HepG2 (cell line): ENCODE data around the gene WWC2. TPM values are rescaled to one million over a fixed set of nuclear protein-coding genes. Genes with fewer than 3 reads are reported as not detected.

ENCODE experiments used
- ATAC-seq: fragments of 200-7000 bp; cut with Tn5 transposase; 3 replicates; pipeline ENCODE4 v1.9.1; 2020; ENCODE audit warnings: mild to moderate bottlenecking, moderate library complexity
- BruUV-seq: library from RNA; stranded (reverse); fragments of 400-500 nt; replicated peaks from 2 replicates; lab custom pipeline; 2021; lab: Mats Ljungman, UMichigan
- CTCF ChIA-PET: fragments of 300-600 bp; formaldehyde crosslinking; extraction: SDS; loops from one replicate; lab custom pipeline; 2021; ENCODE audit warnings: low total read pairs, inconsistent platforms, low intra/inter-chr PET ratio; lab: Yijun Ruan, JAX
- POLR2A ChIA-PET: fragments of 350-600 bp; sonication (Branson Sonifier 250); formaldehyde crosslinking; loops from one replicate; lab custom pipeline; 2020; ENCODE audit warnings: antibody characterized with exemption, inconsistent platforms; lab: Yijun Ruan, JAX
- DNase-seq: peaks from one replicate; pipeline ENCODE4 v3.0.0-alpha.2; 2015; ENCODE audit warnings: low spot score
- FAIRE-seq: peaks from 3 replicates; lab custom pipeline; 2011; peaks lifted over from hg19 to GRCh38; lab: Jason Lieb, UNC
- H2AFZ ChIP-seq: one replicate; pipeline ENCODE4 v1.6.1; 2011; ENCODE audit warnings: low read length, inconsistent platforms
- H3K27ac ChIP-seq: fragments of 300-600 bp; 3 replicates; pipeline ENCODE4 v1.8.0; 2011; ENCODE audit warnings: mixed run types, mild to moderate bottlenecking, mixed read lengths, low read length, inconsistent platforms; ENCODE audit not compliant: insufficient read depth; ENCODE audit errors: extremely low read length
- H3K27me3 ChIP-seq, 2 experiments: fragments of 200-600 bp in 1 of 2; 2 replicates in 1 of 2; 3 replicates in 1 of 2; pipeline versions ENCODE4 v1.6.0 to v1.8.0; 2011; ENCODE audit warnings: low read length in 2 of 2, mild to moderate bottlenecking in 2 of 2, moderate library complexity in 2 of 2, inconsistent platforms in 1 of 2; ENCODE audit not compliant: insufficient read depth in 2 of 2, control insufficient read depth in 1 of 2
- H3K36me3 ChIP-seq, 2 experiments: fragments of 200-600 bp in 1 of 2; replicated peaks in 1 of 2; 2 replicates in 1 of 2; 3 replicates in 1 of 2; pipeline versions ENCODE4 v1.5.1 to v1.8.0; 2011; ENCODE audit warnings: low read length in 2 of 2, inconsistent platforms in 1 of 2; ENCODE audit not compliant: insufficient read depth in 2 of 2, control insufficient read depth in 1 of 2
- H3K4me1 ChIP-seq: 2 replicates; pipeline ENCODE4 v1.5.1; 2012; ENCODE audit warnings: low read length, inconsistent platforms; ENCODE audit not compliant: insufficient read depth
- H3K4me2 ChIP-seq: 2 replicates; pipeline ENCODE4 v1.6.0; 2011; ENCODE audit warnings: low read depth, low read length, inconsistent platforms
- H3K4me3 ChIP-seq, 3 experiments: fragments of 200-600 bp in 1 of 3; sonication (generic), shearing (Covaris generic) in 1 of 3; replicated peaks in 1 of 3; 2 replicates each; pipeline ENCODE4 v1.5.1; 2011 to 2016; ENCODE audit warnings: low read length in 3 of 3, inconsistent platforms in 2 of 3, low read depth in 2 of 3, mild to moderate bottlenecking in 2 of 3, control low read depth in 1 of 3, mixed read lengths in 1 of 3; ENCODE audit not compliant: insufficient read depth in 1 of 3
- H3K79me2 ChIP-seq: one replicate; pipeline ENCODE4 v1.6.1; 2011; ENCODE audit warnings: low read length, inconsistent platforms; ENCODE audit not compliant: insufficient read depth
- H3K9ac ChIP-seq: 2 replicates; pipeline ENCODE4 v1.6.0; 2011; ENCODE audit warnings: mild to moderate bottlenecking, low read depth, low read length, inconsistent platforms; ENCODE audit not compliant: insufficient read depth
- H3K9me3 ChIP-seq: 2 replicates; pipeline ENCODE4 v1.5.1; 2012; ENCODE audit warnings: mild to moderate bottlenecking, low read length
- H4K20me1 ChIP-seq: 2 replicates; pipeline ENCODE4 v1.6.0; 2011; ENCODE audit warnings: inconsistent platforms, mild to moderate bottlenecking, low read length, moderate library complexity; ENCODE audit not compliant: insufficient read depth
- HMGA1 ChIP-seq: sonication (generic); formaldehyde crosslinking; conservative IDR thresholded peaks from 2 replicates; pipeline ENCODE4 v1.4.0; 2020; ENCODE audit warnings: missing genetic modification reagents
- NFYC ChIP-seq: IDR thresholded peaks from 2 replicates; pipeline ENCODE4 v1.6.1; 2016; ENCODE audit warnings: missing genetic modification reagents, missing compliant biosample characterization
- SAFB2 ChIP-seq: sonication (generic); formaldehyde crosslinking; IDR thresholded peaks from 2 replicates; pipeline ENCODE4 v1.5.1; 2020; ENCODE audit warnings: missing genetic modification reagents, low read depth, mild to moderate bottlenecking, borderline replicate concordance
- ZNF746 ChIP-seq: sonication (generic); formaldehyde crosslinking; IDR thresholded peaks from 2 replicates; pipeline ENCODE4 v1.8.0; 2022; ENCODE audit warnings: mild to moderate bottlenecking, missing genetic modification reagents
- ZNF782 ChIP-seq: sonication (generic); formaldehyde crosslinking; IDR thresholded peaks from 2 replicates; pipeline ENCODE4 v1.4.0; 2020; ENCODE audit warnings: missing genetic modification reagents, mild to moderate bottlenecking, borderline replicate concordance
- WGBS: methylation state at CpG from one replicate; pipeline ENCODE4 v1.1.6; 2017; ENCODE audit warnings: low lambda C conversion rate; 5-methylcytosine and 5-hydroxymethylcytosine counted together
- in situ Hi-C: cut with HindIII; loops from 2 replicates; pipeline ENCODE4 v1.10.0; 2017; ENCODE audit warnings: low pct_unique_long_range_greater_than_20kb; ENCODE audit not compliant: extremely low pct_ligation_motif_present
- intact Hi-C: fragments of 100-400 bp; cut with micrococcal nuclease; formaldehyde crosslinking; loops from one replicate; pipeline ENCODE4 v1.10.0; 2022; ENCODE audit not compliant: unreplicated experiment
- polyA plus RNA-seq, 8 experiments: library from polyadenylated mRNA; depleted of rRNA in 3 of 8; stranded (reverse) in 7 of 8; unstranded in 1 of 8; fragments of >200 nt; fragmentation: Illumina TruSeq in 4 of 8; extraction: Trizol in 4 of 8; gene quantifications; 2 replicates each; pipeline versions ENCODE4 v1.2.1 to v1.2.3, GENCODE V29; 2011 to 2016; ENCODE audit warnings: low read depth in 4 of 8, missing spikeins in 1 of 8, mixed read lengths in 1 of 8; ENCODE audit not compliant: insufficient read depth in 1 of 8
- total RNA-seq, 5 experiments: library from RNA; depleted of rRNA; stranded (reverse); fragments of >200 nt; fragmentation: Illumina TruSeq; extraction: Trizol; gene quantifications; 2 replicates each; pipeline ENCODE4 v1.2.3, GENCODE V29; 2016; ENCODE audit warnings: low read depth in 1 of 5
- TF ChIP-seq, protein P1 (sequence below): sonication (generic); formaldehyde crosslinking; IDR thresholded peaks from 2 replicates; pipeline ENCODE4 v1.4.0; 2020; ENCODE audit warnings: missing genetic modification reagents
- TF ChIP-seq, protein P2 (sequence below): IDR thresholded peaks from 2 replicates; pipeline ENCODE4 v1.6.1; 2016; ENCODE audit warnings: mild to moderate bottlenecking, missing biosample characterization, missing genetic modification reagents

WWC2 gene
- total and polyA plus RNA-seq, 2 of the 13 experiments (the other 11 are each of a cell fraction or from before 2014, with no cell fraction given), result 40.0 to 50.1 TPM

DNA sequence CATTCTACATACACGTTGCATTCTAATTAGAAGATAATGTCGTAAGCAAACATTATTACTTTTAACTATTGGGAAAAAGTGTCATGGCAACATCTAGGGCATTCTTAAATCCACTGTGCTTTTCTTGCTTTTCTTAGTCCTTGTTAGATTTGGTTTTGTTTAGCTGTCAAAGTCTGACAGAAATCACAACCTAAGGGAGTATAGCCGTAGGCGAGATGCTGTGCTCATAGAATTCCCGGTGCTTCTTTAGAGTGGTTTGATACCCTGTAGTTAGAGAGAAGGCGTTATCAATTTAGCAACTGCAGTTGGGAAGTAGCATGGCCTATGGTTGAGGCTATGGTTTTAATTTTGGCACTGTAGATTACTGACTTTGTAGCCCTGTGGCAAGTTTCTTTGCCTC is 45.7 kb downstream of the WWC2 start:
- Histone ChIP-seq H3K27ac (no peak overlapping the region), H4K20me1 (peaks cover 58% of the 10 kb centered on the region), H3K4me1 (peaks cover 77% of the 10 kb centered on the region), H3K9ac (no peak overlapping the region), H3K27me3 (no peaks in the 10 kb centered on the region), H3K4me2 (no peak overlapping the region), H3K79me2 (peaks cover 93% of the 10 kb centered on the region)
- no peak for ATAC-seq
- no peak for DNase-seq
- ChIA-PET POLR2A (no interaction called here), CTCF (no interaction called here)
- BruUV-seq, result no TSS peak
- TF ChIP-seq, protein P1, sequence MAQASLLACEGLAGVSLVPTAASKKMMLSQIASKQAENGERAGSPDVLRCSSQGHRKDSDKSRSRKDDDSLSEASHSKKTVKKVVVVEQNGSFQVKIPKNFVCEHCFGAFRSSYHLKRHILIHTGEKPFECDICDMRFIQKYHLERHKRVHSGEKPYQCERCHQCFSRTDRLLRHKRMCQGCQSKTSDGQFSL (CRISPR knock-in tag), result no peak
- TF ChIP-seq, protein P2, sequence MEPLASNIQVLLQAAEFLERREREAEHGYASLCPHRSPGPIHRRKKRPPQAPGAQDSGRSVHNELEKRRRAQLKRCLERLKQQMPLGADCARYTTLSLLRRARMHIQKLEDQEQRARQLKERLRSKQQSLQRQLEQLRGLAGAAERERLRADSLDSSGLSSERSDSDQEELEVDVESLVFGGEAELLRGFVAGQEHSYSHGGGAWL (CRISPR knock-in tag), result no peak
- no peak for TF ChIP-seq ZNF746 (CRISPR knock-in tag)
- no peak for TF ChIP-seq ZNF782 (CRISPR knock-in tag)
- TF ChIP-seq, all 625 proteins: peak for 0
- H3K4me3 ChIP-seq, result no peak overlapping the region
- no peak overlapping the region for H2AFZ ChIP-seq
- intact Hi-C loops, result no loop called here
- no peak for FAIRE-seq
- in situ Hi-C loops, result no loop called here
- no peaks in the 10 kb centered on the region for H3K9me3 ChIP-seq
- 96% methylated on average over 6 of the region's 6 CpGs for WGBS
- H3K36me3 ChIP-seq, result no peaks in the 10 kb centered on the region; a peak in 1 of 5 replicates

GRCh38 chr4:183145773-183146172 is 46.7 kb downstream of the WWC2 start:
- intact Hi-C loops, result no loop called here
- no peak overlapping the region for H3K27ac ChIP-seq
- peaks cover 89% of the 10 kb centered on the region for H3K79me2 ChIP-seq

More at GRCh38 chr4:183145773-183146172, 46.7 kb downstream of the WWC2 start:
- Histone ChIP-seq H3K9me3 (no peaks in the 10 kb centered on the region), H3K4me1 (peaks cover 72% of the 10 kb centered on the region), H4K20me1 (peaks cover 57% of the 10 kb centered on the region), H3K4me2 (0 out of 2 replicates have a peak overlapping the region, but pooled peaks have one; percentile 11), H3K27me3 (no peaks in the 10 kb centered on the region), H2AFZ (no peak overlapping the region), H3K9ac (no peak overlapping the region), H3K4me3 (no peak overlapping the region), H3K36me3 (no peaks in the 10 kb centered on the region; a peak in 1 of 5 replicates)
- ChIA-PET POLR2A (no interaction called here), CTCF (no interaction called here)
- BruUV-seq, result no TSS peak
- TF ChIP-seq NFYC (no peak), SAFB2 (CRISPR knock-in tag) (no peak), HMGA1 (no peak)
- DNase-seq, result no peak
- in situ Hi-C loops, result no loop called here
- ATAC-seq, result no peak
- WGBS, result 88% methylated on average over 2 of the region's 2 CpGs
- no peak for FAIRE-seq
